ENCODE measurements around the gene LOC101059915.

The LOC101059915 gene

DNA sequence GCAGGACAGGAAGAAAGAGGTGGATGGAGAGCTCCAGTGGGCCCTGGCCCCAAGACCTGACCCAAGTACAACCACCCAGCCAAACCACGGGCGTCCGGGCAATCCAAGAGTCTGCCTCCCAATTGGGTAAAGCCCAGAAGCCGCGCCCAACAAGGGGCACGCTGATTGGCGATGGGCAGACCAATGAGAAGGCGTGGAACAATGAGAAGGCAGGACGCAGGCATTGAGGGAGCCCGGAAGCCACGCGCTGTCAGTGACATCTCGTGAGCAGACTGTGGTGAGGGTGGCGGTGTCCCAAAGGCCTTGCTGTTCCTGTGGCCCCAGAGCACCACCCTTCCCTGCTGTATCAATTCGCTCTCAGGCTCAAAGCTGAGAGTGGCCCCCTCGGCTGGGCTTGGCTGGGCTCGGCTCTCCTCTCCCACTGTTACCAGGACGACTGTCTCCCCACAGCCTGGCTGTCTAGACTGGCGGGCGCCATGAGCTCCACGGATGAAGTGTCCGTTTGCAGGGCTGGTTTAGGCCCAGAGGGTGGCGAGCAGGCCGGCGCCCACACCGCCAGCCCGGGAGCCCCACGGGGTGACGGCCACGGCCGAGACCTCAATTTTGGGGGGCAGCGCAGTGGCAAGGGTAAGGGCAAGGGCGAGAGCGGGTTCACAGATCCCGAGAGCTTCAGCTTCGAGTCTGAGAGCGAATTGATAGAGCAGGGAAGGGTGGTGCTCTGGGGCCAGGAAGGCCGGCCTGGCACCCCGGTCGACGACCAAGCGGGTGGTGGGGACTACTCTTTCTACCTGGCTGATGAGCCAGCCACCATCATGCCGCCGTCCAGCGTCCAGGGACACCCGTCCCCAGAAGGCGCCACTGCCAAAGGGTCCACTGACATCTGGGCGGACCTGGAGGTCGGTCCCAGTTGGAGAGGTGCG lies at the start of gene LOC101059915:
LOC101059915 (plus strand) TSS at position 219 of the 920 bp plus-strand sequence.
- DNase-seq, result no peak

DNA sequence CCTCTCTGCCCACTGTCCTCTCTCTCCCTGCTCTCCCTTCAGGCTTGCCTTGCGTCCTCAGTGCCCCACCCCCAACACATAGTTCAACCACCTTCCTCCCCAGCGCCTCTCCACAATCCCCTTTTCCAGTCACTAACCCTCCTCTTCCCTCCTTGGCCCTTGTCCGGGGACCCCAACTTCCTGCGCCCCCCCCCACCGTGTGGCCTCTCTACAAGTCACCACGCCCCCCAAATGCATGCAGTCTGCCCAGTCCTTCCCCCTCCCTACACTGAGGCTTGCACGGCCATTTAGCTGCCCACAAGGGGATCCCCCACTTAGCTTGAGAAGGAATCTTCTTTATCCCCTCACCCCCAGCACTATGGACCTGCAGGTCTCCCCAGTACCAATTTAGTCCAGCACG lies 49.6 kb upstream of the LOC101059915 start:
- no peak for DNase-seq

DNA sequence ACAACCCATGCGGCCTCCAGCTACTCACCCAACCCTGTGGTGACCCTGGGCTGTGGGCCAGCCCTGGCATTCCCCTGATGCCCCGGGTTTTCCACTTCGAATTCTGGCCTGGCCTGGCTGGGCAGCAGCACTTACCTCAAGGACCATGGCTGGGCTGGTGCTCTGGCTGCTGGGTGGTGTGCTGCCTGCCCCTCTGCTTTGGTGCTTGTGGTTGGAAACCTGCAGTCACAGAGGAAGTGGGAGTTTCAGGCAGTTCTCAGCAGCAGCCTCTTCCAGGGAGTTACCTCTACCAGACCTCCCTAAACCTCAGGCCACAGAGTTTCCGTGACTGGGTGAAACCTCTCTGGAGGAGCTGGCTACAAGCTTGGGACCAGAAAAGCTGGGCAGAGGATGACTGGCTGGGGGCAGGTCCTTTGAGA lies 49.0 kb upstream of the LOC101059915 start, which contains the start of gene CXCR3:
CXCR3 (minus strand) TSS at position 209 of the 419 bp plus-strand sequence; CDS start at position 147, 62 bp downstream.
- no peak for DNase-seq

DNA sequence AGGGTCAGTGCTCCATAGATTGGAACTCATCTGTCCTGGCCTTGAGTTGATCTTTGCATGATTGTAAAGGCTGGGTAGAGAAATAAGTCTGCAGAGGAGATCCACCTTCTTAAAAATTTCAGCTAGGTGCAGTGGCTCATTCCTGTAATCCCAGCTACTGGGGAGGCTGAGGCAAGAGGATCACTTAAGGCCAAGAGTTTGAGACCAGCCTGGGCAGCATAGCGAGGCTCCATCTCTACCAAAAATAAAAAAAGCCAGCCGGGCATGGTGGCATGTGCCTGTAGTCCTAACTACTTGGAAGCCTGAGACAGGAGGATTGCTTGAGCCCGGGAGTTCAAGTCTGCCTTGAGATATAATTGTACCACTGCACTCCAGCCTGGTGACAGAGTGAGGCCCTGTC lies 48.6 kb upstream of the LOC101059915 start:
- DNase-seq, result no peak

DNA sequence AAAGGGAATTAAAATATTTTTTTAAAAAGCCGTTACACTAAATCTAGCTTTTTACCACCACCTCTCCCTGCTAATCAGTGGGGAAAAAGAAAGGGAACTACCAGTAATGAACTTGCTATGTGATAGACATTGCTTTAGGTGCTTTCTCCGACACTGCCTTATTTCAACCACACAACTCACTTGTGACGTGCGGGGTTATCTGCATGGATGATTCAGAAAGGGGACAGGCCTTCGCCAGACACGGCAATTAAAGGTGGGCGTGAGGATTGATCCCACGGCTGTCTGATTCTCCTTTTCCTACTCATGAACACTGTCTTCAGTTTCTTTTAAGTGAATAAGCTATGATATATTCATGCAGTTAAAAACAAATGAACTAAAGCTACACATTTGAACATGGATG lies 48.2 kb upstream of the LOC101059915 start:
- DNase-seq, result no peak

DNA sequence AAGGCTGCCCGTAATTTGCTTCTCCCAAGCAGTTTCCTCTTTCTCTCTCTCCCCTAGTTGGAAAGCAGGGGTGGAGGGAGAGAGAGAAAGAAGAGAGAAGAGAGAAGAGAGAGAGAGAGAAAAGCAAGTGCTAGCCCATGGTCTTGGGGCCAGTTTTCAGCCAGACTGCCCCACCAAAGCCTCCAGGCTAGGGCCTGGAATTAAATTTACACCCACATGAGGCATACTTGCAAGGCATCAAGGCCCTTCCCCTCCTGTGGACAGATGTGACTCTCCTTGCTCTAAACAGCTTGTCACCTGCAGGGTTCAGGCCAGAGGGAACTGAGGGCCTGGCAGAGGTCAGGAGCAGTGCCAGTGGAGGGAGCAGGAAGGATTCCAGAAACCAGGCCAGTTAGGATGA lies 47.4 kb upstream of the LOC101059915 start:
- no peak for DNase-seq

DNA sequence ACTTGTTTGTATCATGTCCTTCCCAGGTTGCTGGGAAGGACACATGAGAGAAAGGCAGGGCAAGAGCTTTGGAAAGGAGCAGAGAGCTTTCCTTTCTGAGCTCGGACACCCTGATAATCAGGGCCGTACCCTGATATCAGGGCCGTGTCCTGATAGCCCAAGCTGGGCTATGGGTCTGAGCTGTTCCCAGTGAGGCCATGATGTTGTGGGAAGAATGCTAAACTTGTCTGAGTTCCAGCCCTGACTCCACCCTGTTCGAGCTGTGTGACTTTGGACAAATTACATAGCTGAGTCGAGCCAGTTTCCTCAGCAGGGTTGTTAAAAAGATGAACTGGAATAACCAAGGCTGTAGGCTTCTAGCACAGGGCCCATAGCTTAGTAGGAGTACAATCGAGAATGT lies 45.7 kb upstream of the LOC101059915 start:
- DNase-seq, result no peak

DNA sequence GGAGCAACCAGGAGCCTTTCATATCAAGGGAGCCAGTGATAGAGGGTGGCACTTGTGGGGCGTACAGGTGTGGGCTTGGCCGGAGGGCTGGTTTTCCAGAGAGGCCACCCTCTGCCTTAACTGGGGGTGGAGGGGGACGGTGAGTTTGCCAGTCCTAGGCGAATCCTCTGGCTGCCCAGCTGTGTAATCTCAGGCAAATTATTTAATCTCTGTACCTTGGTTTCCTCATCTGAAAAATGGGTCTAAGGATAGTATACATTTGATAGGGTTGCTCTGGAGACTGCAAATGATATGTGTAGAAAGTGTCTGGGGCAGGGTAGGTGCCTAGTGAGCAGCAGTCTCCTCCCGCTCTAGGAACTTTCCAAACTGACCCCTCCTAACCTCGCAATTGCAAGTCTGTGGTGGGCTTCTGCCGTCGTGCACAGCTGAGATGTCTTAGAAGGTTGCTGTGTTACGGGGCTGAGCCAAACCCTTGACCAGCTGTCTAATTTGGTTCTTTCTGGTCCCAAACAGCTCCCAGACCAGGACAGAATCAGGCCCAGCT lies 45.2 kb upstream of the LOC101059915 start:
- no peak for DNase-seq

DNA sequence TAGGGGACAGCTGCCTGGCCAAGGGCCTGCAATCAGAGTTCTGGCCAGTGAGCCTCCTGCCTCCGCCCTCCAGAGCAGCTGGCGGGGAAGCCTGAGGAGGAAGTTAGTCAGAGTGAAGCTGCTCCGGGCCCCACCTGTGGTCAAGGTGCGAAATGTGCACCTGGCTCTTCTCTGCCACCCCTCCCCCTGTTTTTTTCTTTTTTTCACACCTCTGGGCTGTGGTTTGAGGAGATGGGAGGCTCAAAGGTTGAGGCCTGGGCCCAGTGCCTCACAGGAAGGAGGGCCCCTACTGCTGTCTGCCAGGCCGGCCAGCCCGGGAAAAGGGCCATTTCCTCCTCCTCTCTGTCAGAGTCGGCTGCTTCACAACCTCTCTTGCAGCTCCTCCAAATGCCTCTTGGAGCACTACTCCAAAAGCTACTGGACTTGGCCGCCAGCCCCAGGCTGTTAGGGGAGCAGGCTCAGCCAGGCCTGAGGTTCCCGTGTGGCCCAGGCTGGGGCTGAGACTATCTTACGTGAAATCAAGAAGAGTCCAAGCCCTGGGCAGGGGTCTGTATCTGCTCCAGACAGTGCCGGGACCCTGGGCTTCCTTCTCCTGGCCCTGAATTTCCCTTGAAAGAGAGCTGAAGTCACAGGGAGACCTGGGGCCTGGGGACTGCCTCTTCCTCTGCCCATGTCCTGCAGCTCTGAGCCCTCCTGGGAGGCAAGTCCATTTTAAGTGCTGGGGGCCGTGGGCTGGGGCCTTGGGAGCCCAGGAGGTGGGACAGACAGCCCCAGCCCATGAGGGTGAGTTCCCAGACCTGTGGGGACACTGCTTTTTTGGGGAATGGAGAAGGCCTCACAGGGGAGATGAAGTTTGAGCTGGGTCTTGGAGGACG lies 44.5 kb upstream of the LOC101059915 start:
- DNase-seq, result no peak

DNA sequence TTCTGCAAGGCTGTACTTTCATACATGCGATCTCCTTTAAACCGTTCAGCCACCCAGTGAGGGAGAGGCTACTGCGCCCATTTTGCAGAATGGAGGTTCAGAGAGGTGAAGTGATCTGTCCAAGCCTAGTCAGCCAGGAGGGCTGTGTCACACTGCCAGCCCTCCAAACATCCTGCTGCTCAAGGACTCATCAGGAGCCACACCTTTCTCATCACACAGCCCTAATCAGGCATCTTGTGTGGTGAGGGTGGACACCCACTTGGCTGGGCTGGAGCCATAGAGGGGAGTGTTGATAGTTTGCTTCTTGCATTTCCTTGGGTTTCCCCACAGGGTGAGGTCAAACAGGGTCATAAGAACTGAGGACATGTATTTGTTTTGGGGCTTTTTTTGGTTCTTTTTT lies 43.6 kb upstream of the LOC101059915 start:
- no peak for DNase-seq

DNA sequence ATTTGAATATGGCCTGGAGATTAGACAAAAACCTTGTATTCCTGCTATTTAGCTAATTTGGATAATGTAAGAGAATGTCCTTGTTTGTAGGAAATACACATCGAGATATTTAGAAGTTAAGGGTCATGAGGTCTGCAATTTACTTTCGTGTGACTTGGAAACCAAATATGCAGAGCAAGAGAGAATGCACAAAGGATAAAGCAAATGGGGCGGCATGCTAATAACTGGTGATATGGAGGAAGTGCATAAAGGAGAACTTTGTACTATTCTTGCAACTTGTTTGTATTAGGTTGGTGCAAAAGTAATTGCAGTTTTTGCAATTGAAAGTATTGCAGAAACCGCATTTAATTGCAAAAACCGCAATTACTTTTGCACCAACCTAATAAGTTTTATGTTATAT lies 41.9 kb upstream of the LOC101059915 start:
- DNase-seq, result no peak

DNA sequence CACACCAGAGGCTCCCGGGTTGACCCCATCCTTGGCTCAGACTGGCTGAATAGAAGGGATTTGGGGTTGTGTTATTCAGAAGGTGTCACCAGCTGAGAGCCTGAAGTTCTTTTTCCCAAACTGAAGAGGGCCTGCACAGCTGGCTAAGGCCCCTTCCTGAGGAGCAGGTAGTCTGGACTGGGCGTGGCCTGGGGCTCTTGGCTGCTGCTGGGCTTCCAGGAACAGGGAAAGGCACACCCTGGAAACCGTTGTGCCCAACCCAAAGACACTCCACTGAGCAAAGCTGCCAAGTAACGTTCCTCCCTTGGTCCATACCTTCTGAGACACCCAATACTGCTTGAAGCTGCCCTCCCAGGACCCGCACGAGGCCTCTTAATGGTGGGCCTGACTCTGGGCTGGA lies 40.8 kb upstream of the LOC101059915 start:
- no peak for DNase-seq

DNA sequence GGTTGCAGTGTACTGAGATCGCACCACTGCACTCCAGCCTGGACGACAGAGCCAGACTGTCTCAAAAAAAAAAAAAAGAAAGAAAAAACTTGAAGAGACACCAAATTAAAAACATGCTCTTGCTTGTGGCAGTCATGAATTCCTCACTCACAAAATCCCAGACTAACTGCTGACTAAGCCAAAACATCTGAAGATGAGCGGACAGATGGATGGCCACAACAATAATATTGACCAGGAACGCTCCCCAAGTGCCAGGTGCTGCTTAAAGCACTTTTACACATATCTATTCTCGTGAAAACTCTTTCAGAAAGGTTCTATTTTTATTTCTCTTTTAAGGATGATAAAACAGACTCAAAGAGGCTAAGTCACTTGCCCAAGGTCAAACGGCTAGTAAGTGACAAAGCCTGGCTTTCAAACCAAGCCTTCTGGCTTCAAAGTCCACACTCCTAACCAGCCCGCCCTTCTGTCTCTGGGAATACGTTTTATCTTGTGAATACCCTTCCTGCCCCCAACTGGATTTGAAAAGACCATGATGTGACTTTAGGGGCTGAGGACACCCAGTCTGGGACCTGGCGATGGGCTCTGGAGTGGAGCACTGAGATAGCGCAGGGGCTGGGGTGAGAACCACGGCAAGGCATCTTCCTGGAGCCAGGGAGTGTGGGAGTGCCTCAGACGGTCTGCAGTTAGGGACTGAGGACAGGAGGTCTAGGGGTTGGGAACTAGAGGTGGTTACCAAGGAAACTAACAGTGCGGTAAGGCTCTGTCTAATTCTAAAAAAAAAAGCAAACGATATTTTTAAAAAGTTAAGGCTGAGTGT lies 39.5 kb upstream of the LOC101059915 start:
- no peak for DNase-seq

DNA sequence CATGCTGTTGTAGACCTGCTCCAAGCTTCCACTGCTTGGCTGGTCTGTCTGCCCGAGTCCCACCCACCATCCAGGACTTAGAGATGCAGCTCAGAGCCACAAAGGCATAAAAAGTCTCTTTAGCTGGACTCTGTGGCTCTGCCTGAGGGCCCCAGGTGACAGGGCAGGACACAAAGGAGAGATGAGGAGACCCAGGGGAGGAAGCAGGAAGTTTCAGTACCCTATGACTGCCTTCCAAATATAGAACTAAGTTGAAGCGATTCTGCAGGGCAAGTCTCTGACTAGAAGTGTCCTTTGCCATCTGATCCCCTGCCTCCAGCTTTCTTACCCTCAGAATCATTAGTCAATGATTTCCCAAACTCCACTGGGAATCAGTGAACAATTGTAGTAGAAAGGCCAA lies 37.9 kb upstream of the LOC101059915 start:
- DNase-seq, result no peak

DNA sequence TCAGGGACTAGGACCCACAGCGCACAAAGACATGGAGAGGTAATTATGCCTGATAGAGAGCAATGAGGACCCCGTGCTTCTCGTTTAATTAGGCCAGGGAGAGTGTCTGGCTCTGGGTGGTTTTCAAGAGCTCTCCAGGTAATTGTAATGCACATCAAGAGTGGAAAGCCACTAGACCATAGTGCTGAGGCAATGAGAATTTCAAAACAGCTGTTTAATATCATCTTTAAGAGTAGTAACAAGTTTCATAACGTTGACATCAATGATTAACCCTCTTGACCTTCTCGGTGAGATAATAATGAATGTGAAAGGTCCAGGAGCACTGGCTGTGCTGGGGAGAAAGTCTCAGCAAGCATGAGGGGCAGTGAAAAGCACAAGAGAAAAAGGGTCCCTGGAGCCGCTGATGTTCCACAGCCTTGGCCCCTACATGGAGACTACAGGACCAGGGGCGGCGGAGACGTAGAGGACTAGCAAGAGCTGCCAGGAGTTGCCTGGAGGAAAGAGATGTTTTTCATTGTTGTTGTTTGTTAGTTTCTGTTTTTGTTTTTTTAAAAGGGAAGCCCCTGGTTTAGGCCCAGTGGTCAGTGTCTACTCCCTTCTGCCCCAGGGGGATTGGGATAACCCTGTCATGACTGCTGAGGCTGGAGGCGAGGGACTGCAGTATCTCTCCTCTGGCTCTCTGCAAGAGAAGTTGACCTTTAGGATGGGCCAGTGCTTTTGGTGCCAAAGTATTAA lies 34.3 kb upstream of the LOC101059915 start:
- DNase-seq, result no peak

DNA sequence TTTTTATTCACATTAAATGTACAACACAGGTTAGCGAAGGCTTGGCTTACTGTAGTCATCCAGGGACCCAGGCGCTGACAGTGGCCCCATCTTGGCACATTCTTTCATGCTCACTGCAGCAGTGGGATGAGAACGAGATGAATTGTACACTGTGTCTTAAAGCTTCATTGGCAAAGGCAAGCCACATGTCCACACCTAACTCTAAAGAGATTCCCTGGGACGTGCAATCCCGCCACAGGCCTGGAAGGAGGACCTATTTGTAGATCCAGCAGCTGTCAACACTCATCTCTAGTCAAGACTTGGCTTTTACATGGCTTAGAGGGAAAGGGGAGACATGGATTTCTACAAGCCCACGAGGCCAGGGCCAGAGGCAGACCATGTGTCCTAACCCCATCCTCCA lies 33.0 kb upstream of the LOC101059915 start:
- DNase-seq, result no peak

DNA sequence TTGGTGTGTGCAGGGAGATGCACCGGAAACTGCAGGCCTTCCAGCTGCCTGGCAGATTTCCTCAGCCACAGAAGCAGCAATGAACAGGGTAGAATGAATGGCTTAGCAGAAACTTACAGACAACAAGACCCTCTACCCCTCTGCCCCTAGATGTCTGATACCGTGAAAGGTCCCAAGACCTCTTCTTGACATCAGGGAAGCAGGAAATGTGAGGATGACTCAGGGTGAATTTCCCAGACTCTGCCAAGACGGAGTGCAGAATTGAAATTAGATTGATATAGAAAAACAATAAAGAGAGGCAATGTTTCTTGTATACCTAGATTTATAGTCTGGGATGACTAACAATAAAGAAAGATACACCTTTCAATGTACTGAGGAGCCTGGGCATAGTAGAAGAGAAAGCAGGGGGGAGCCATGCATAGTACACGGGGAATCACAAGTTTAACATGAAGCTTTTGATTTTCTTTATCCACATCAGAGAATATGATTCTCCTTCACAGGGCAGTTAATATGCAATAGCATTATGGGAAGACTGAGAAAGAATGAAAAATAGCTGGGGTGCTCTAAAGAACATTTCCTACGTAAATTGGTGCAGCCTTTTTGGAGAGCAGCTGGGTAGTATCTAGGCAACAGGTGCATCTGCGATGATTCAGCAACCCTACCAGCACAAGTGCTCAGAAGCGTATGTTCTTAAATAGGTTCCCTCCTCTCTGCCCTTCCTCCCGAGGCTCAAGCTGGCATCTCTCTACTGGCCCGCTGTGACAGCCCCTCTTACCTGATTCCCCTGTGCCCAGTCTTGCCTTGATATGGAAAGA lies 30.7 kb upstream of the LOC101059915 start:
- no peak for DNase-seq

DNA sequence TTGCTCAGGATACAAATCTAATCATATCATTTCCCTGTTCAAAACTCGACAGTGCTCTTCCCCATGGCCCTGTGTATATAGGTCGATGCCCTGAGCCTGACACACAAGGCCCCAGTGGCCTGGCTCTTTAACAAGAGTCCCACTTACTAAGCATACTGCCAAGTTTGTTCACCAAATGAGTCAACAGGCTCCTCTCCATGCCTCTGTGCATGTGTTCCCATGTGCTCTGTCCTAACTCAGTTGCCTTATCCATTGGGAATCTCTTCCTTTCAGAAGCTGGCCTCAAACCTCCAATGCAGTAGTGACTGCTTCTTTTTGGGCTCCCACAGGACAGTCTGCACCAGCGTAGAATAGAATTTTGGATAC lies 30.1 kb upstream of the LOC101059915 start:
- DNase-seq, result no peak

DNA sequence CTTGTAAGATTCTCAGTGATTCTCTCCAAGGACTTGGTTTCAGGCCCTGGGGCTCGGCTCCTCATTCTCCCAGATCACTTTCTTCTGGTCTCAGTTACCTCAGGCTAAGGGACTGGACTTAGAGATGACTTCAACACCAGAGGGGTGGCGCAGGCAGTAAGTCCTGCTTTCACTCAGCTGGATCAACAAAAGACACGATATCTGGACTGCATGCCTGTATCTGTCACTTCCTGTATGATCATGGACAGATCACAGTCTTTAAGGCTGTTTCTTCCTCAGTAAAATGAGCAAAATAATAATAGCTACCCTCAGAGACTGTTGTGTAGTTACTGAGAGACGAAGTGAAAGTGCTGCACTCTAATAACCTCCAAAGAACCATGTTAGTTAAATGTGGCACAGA lies 29.5 kb upstream of the LOC101059915 start:
- no peak for DNase-seq

DNA sequence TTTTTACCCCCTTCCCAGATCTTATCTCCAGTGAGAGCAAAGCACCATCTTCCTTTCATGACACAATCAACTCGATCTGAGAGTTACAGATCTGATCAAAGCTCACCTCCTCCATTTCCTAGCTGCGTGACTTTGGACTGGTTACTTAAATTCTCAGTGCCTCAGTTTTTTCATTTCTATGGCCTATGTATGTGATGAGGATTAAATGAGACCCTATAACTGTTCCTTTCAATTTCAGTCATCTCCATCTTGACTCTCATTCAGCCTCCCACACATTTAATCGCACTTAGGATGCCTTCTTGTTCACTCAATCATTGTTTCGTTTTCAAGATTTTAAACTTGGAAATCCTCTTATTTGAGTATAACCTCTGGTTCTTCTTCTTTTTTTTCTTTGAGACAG lies 28.9 kb upstream of the LOC101059915 start:
- no peak for DNase-seq

DNA sequence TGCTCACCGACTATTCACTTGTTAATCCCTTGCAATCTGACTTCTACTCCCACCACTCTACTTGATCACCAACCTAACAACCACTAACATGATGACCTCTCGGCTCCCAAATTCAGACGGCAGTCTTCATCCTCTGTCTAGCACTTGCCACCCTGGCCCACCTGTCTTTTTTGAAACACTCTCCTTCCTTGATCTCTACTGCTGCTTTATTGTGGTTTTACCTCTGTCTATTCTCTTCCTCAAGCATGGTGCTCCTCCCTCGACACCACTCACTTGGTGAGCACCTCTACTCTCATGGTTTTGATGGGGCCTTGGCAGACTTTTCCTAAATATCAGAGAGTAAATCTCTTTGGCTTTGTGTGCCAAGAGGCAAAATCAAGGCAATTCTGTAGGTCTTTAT lies 27.3 kb upstream of the LOC101059915 start:
- DNase-seq, result no peak
